ENCODE data around the gene SESN3.
"Not testable (repeated sequence)": the region's sequence is repeated elsewhere in the genome, so short reads cannot be mapped to it uniquely, and the experiment has no call there.

Gene SESN3

GRCh38 chr11:95218149-95218548 lies 12.9 kb downstream of the SESN3 start:
- no peak for DNase-seq (ENCODE audit: low spot score)

- no peak for DNase-seq (ENCODE audit: low spot score)
These were observed 18.4 kb downstream of the SESN3 start for GRCh38 chr11:95212609-95213008.

- DNase-seq (ENCODE audit: low spot score), result not testable (repeated sequence)
These were observed 21.5 kb downstream of the SESN3 start for GRCh38 chr11:95209535-95209934.

- no peak for DNase-seq (ENCODE audit: low spot score)
These were observed 30.1 kb downstream of the SESN3 start for GRCh38 chr11:95200781-95201457.

- no peak for DNase-seq (ENCODE audit: low spot score)
These were observed 35.2 kb downstream of the SESN3 start for GRCh38 chr11:95195831-95196230.

GRCh38 chr11:95193541-95193940 lies 37.5 kb downstream of the SESN3 start:
- no peak for DNase-seq (ENCODE audit: low spot score)

- DNase-seq (ENCODE audit: low spot score), result no peak
These were observed 38.3 kb downstream of the SESN3 start for GRCh38 chr11:95192717-95193116.

- no peak for DNase-seq (ENCODE audit: low spot score)
These were observed 43.3 kb downstream of the SESN3 start for GRCh38 chr11:95187723-95188122.

- no peak for DNase-seq (ENCODE audit: low spot score)
These were observed 48.6 kb downstream of the SESN3 start for GRCh38 chr11:95182397-95182796.

GRCh38 chr11:95175818-95176380 lies 55.1 kb downstream of the SESN3 start:
- DNase-seq (ENCODE audit: low spot score), result no peak

GRCh38 chr11:95170294-95170693 lies 60.7 kb downstream of the SESN3 start:
- DNase-seq (ENCODE audit: low spot score), result no peak

- no peak for DNase-seq (ENCODE audit: low spot score)
These were observed 64.2 kb downstream of the SESN3 start for GRCh38 chr11:95166781-95167180.

GRCh38 chr11:95165638-95166037 lies 65.4 kb downstream of the SESN3 start:
- no peak for DNase-seq (ENCODE audit: low spot score)

- DNase-seq (ENCODE audit: low spot score), result no peak
These were observed 67.9 kb downstream of the SESN3 start for GRCh38 chr11:95163106-95163505.

- no peak for DNase-seq (ENCODE audit: low spot score)
These were observed 69.8 kb downstream of the SESN3 start for GRCh38 chr11:95161248-95161647.

GRCh38 chr11:95157824-95158223 lies 73.2 kb downstream of the SESN3 start:
- DNase-seq (ENCODE audit: low spot score), result no peak

- DNase-seq (ENCODE audit: low spot score), result no peak
These were observed 74.0 kb downstream of the SESN3 start for GRCh38 chr11:95156916-95157541.

- peak; percentile 36 for DNase-seq (ENCODE audit: low spot score)
These were observed 74.8 kb downstream of the SESN3 start for GRCh38 chr11:95156133-95156721.

GRCh38 chr11:95155385-95155784 lies 75.6 kb downstream of the SESN3 start:
- no peak for DNase-seq (ENCODE audit: low spot score)

GRCh38 chr11:95154514-95154913 lies 76.5 kb downstream of the SESN3 start:
- peak; percentile 78 for DNase-seq (ENCODE audit: low spot score)

- DNase-seq (ENCODE audit: low spot score), result no peak
These were observed 77.2 kb downstream of the SESN3 start for GRCh38 chr11:95153857-95154246.

- DNase-seq (ENCODE audit: low spot score), result no peak
These were observed 77.8 kb downstream of the SESN3 start for GRCh38 chr11:95152876-95153856.

Measured in iPS-NIHi11 (cell line).